ENCODE measurements around the gene P2RY1.

GRCh38 chr3:152842413-152842812 lies 7.5 kb downstream of the P2RY1 start:
- TF ChIP-seq CTCF (optimal IDR thresholded peaks at IDR 0.05 in 1 of 3, IDR thresholded peaks at IDR 0.05 in 1 of 3, conservative IDR thresholded peaks at IDR 0.05 in 1 of 3; ENCODE audit: extremely low read depth in 1 of 3, insufficient read depth in 2 of 3, low read length in 3 of 3) (no peak), EZH2 (IDR thresholded peaks at IDR 0.05; ENCODE audit: low read length) (no peak)
